ENCODE results near the gene RAB7B. TPM values are rescaled to one million over a fixed set of nuclear protein-coding genes. Genes with fewer than 3 reads are reported as not detected.

The RAB7B gene
- total and polyA plus RNA-seq, 2 experiments from 2014 or later, result 7.1 to 7.6 TPM

DNA sequence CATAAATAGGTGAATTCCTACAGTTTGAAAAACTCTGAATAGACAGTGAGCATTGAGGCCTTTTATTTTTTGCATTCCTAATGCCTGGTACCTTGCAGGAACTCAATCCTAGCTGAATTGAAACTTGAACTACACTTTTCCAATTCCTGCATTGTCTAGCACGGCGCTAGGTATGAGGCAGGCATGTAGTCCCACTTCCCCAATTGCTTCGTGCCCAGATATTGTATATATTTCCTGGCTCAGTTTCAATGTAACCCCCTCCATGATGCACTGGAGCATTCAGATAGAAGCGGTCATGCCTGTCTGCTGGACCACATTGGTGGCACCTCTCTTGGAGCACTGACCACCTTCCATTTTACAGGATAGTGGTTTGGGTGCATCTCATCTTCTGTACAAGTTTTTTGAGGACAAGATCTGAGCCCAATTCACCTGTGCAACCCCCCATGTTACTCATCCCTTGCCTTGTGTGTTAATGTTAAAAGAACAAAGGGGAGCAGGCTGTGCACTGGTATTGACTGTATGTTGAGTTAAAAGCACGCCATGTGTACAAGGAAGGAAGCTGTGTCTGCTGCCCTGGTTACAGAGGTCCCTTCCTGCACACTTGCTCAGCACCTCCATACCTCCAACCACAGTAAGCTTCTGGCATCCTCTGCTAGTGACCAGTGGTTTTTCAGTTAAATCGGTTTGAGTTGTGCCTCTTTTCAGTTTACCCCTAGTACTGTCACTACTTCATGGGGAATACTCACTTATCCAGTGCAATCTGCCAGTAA lies 10.0 kb upstream of the RAB7B start:
- WGBS, 2 experiments (ENCODE audit: low coverage in 1 of 2, low lambda C conversion rate in 2 of 2, missing lambda C conversion rate in 2 of 2), result 76 to 85% methylated on average over 6 of the region's 6 CpGs
- Histone ChIP-seq H4K20me1 (ENCODE audit: insufficient read depth) (no peaks in the 10 kb centered on the region), H3K79me2 (ENCODE audit: insufficient read depth) (no peaks in the 10 kb centered on the region), H3K4me3 (no peak overlapping the region), H3K27ac (no peak overlapping the region), H3F3A (ENCODE audit: insufficient read depth) (no peaks in the 10 kb centered on the region), H3K36me3 (ENCODE audit: low read depth) (no peaks in the 10 kb centered on the region), H3K4me2 (ENCODE audit: unreplicated experiment) (no peak overlapping the region), H2AFZ (no peak overlapping the region), H3K9ac (no peak overlapping the region), H3K4me1 (ENCODE audit: insufficient read depth) (no peaks in the 10 kb centered on the region), H3K9me3 (ENCODE audit: low read depth) (no peaks in the 10 kb centered on the region), H3K9me2 (ENCODE audit: insufficient read depth) (no peaks in the 10 kb centered on the region), H3K27me3 (replicated peaks; ENCODE audit: insufficient read depth) (peaks cover 4% of the 10 kb centered on the region; the same call in 1 of the 2 replicates)
- TF ChIP-seq EZH2phosphoT487 (IDR thresholded peaks at IDR 0.05; ENCODE audit: insufficient read depth, low read depth) (no peak), EZH2 (IDR thresholded peaks at IDR 0.05; ENCODE audit: insufficient read depth, poor library complexity, severe bottlenecking) (no peak)
- in situ Hi-C loops (cut with MboI), result no loop called here
- DNase-seq, result no peak

DNA sequence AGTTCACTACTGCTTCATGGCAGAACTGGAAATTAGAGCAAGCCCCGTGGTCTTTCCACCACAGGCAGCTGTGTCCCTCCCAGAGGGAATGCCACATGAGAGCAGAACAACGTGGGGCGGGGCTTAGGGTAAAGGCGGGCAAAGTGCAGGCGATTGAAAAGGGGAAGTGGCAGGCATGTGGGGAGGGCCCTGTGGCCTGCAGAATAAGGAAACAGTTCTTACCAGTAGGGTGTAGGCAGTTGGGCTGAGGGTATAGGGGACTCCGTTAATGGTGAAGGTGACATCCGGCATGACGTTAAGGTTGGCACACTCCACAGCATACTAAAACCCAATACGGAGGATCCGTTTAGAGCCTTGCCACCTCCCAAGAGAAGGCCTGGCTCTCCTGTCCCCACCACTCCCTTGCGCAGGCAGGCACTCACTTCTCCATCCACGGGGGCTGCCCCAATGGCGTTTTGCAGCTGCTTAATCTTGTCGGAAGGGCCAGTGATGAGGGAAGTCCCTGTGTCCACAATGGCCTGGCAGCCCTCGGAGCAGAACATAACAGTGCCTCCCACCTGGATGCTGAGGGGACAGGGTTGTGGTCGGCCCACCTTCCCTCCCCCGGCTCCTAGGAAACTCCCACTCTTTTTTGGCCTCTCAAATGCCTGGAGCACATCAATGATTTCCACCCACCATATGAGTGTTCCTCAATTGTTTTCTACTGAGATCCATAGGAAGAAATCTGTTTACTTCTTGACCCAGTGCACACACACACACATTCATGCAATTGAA lies 9.1 kb upstream of the RAB7B start:
- 83 to 84% methylated on average over 17 of the region's 17 CpGs for WGBS, 2 experiments (ENCODE audit: low coverage in 1 of 2, low lambda C conversion rate in 2 of 2, missing lambda C conversion rate in 2 of 2)
- Histone ChIP-seq H3K9ac (no peak overlapping the region), H3K36me3 (ENCODE audit: low read depth) (no peaks in the 10 kb centered on the region), H3K9me3 (ENCODE audit: low read depth) (no peaks in the 10 kb centered on the region), H3K4me1 (ENCODE audit: insufficient read depth) (no peaks in the 10 kb centered on the region), H3F3A (ENCODE audit: insufficient read depth) (no peaks in the 10 kb centered on the region), H2AFZ (no peak overlapping the region), H3K79me2 (ENCODE audit: insufficient read depth) (no peaks in the 10 kb centered on the region), H3K27ac (no peak overlapping the region), H3K27me3 (replicated peaks; ENCODE audit: insufficient read depth) (no peaks in the 10 kb centered on the region), H3K9me2 (ENCODE audit: insufficient read depth) (no peaks in the 10 kb centered on the region), H4K20me1 (ENCODE audit: insufficient read depth) (no peaks in the 10 kb centered on the region), H3K4me2 (ENCODE audit: unreplicated experiment) (no peak overlapping the region), H3K4me3 (no peak overlapping the region)
- in situ Hi-C loops (cut with MboI), result no loop called here
- no peak for DNase-seq
- TF ChIP-seq EZH2 (IDR thresholded peaks at IDR 0.05; ENCODE audit: insufficient read depth, poor library complexity, severe bottlenecking), result no peak
- TF ChIP-seq EZH2phosphoT487 (IDR thresholded peaks at IDR 0.05; ENCODE audit: insufficient read depth, low read depth), result no peak

DNA sequence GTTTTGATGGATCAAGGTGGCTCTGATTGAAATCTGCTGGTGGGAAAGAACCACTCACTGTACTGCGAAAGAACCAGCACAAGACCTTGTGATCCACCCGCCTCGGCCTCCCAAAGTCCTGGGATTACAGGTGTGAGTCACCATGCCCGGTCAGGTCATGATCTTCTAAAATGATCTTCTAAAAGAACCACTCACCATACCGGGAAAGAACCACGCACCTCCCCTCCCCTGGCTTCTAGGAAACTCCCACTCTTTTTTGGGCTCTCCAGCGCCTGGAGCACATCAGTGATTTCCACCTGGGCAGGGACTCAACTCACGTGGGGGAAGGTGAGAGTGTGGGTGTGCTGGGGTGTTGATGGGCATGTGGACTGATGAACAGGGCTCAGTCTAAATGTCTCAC lies 7.9 kb upstream of the RAB7B start:
- Histone ChIP-seq H3K9me3 (ENCODE audit: low read depth) (no peaks in the 10 kb centered on the region), H3K27me3 (replicated peaks; ENCODE audit: insufficient read depth) (no peaks in the 10 kb centered on the region), H2AFZ (no peak overlapping the region), H3K36me3 (ENCODE audit: low read depth) (no peaks in the 10 kb centered on the region), H3K79me2 (ENCODE audit: insufficient read depth) (no peaks in the 10 kb centered on the region), H3K27ac (no peak overlapping the region), H3K9me2 (ENCODE audit: insufficient read depth) (no peaks in the 10 kb centered on the region), H4K20me1 (ENCODE audit: insufficient read depth) (no peaks in the 10 kb centered on the region), H3K4me3 (no peak overlapping the region), H3K4me2 (ENCODE audit: unreplicated experiment) (no peak overlapping the region), H3F3A (ENCODE audit: insufficient read depth) (no peaks in the 10 kb centered on the region), H3K9ac (no peak overlapping the region), H3K4me1 (ENCODE audit: insufficient read depth) (no peaks in the 10 kb centered on the region)
- WGBS, 2 experiments (ENCODE audit: low coverage in 1 of 2, low lambda C conversion rate in 2 of 2, missing lambda C conversion rate in 2 of 2), result 68 to 75% methylated on average over 8 of the region's 8 CpGs
- DNase-seq, result no peak
- TF ChIP-seq EZH2 (IDR thresholded peaks at IDR 0.05; ENCODE audit: insufficient read depth, poor library complexity, severe bottlenecking) (no peak), EZH2phosphoT487 (IDR thresholded peaks at IDR 0.05; ENCODE audit: insufficient read depth, low read depth) (no peak)
- in situ Hi-C loops (cut with MboI), result no loop called here

DNA sequence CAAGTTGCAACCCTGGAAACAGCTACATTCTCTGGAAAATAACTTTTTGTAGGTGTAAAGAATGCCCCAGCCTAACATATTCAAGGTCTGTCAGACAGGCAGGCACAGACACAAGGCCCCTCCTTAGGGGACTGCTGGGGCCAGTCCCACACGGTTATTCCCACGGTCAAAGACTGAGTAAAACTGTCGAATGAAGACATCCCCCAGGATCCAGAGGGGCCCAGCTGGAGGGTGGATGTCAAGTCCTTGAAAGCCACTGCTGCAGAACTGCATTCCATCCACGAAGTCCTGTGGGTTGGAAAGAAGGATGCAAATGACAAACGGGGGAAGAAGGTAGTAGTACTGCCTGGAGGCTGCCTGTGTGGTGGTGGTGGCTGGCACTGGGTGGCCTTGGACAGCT lies 6.9 kb upstream of the RAB7B start:
- H3K4me3 ChIP-seq, result no peak overlapping the region
- no peaks in the 10 kb centered on the region for H3K36me3 ChIP-seq (ENCODE audit: low read depth)
- no peak overlapping the region for H2AFZ ChIP-seq
- TF ChIP-seq EZH2phosphoT487 (IDR thresholded peaks at IDR 0.05; ENCODE audit: insufficient read depth, low read depth) (no peak), EZH2 (IDR thresholded peaks at IDR 0.05; ENCODE audit: insufficient read depth, poor library complexity, severe bottlenecking) (no peak)
- in situ Hi-C loops (cut with MboI), result no loop called here
- no peak overlapping the region for H3K27ac ChIP-seq
- H3K4me1 ChIP-seq (ENCODE audit: insufficient read depth), result no peaks in the 10 kb centered on the region
- H3K27me3 ChIP-seq (replicated peaks; ENCODE audit: insufficient read depth), result no peaks in the 10 kb centered on the region
- H4K20me1 ChIP-seq (ENCODE audit: insufficient read depth), result no peaks in the 10 kb centered on the region
- H3K79me2 ChIP-seq (ENCODE audit: insufficient read depth), result no peaks in the 10 kb centered on the region
- DNase-seq, result no peak
- no peaks in the 10 kb centered on the region for H3F3A ChIP-seq (ENCODE audit: insufficient read depth)
- H3K4me2 ChIP-seq (ENCODE audit: unreplicated experiment), result no peak overlapping the region
- no peak overlapping the region for H3K9ac ChIP-seq
- H3K9me3 ChIP-seq (ENCODE audit: low read depth), result no peaks in the 10 kb centered on the region
- 64% methylated on average over 5 of the region's 5 CpGs for WGBS, 2 experiments (ENCODE audit: low coverage in 1 of 2, low lambda C conversion rate in 2 of 2, missing lambda C conversion rate in 2 of 2)
- no peaks in the 10 kb centered on the region for H3K9me2 ChIP-seq (ENCODE audit: insufficient read depth)

All from GM23248 (cell line).